Upper lobe of left lung (tissue), 4 donors: ENCODE results near the gene FETUB.

Experiments used
- CTCF ChIP-seq, 6 experiments: fragments of 450-650 bp in 4 of 6; fragments of 200-600 bp in 2 of 6; sonication (generic) in 2 of 6; IDR thresholded peaks; one replicate each; pipeline ENCODE4 v1.5.1; 2016 to 2019; ENCODE audit warnings: antibody characterized with exemption in 6 of 6
- POLR2A ChIP-seq, 4 donors: fragments of 450-650 bp; IDR thresholded peaks; one replicate each; pipeline ENCODE4 v1.5.1; 2016 to 2017; ENCODE audit warnings: antibody characterized with exemption in 4 of 4, mild to moderate bottlenecking in 2 of 4

- TF ChIP-seq CTCF (IDR thresholded peaks at IDR 0.05) (no peak), POLR2A (IDR thresholded peaks at IDR 0.05) (no peak)
Observed at GRCh38 chr3:186670155-186670554, 30.0 kb downstream of the FETUB start.
